Activated naive CD8-positive, alpha-beta T cell (primary cell): Measurements from ENCODE around the gene MYO6.

ENCODE experiments used
- H3K27ac Mint-ChIP-seq: one replicate; pipeline ENCODE4 v1.8.0; 2021; ENCODE audit warnings: mixed read lengths
- H3K27me3 Mint-ChIP-seq: one replicate; pipeline ENCODE4 v1.8.0; 2021; ENCODE audit warnings: mixed read lengths
- H3K36me3 Mint-ChIP-seq: one replicate; pipeline ENCODE4 v1.8.0; 2021; ENCODE audit warnings: mixed read lengths
- H3K4me1 Mint-ChIP-seq: one replicate; pipeline ENCODE4 v1.8.0; 2021; ENCODE audit warnings: low read depth, mixed read lengths
- H3K4me3 Mint-ChIP-seq: one replicate; pipeline ENCODE4 v1.8.0; 2021; ENCODE audit warnings: mild to moderate bottlenecking, mixed read lengths
- H3K9me3 Mint-ChIP-seq: one replicate; pipeline ENCODE4 v1.8.0; 2021; ENCODE audit warnings: low read depth, mixed read lengths

Gene MYO6

GRCh38 chr6:75830959-75831885, 82.2 kb downstream of the MYO6 start:
- Mint-ChIP-seq H3K4me1 (no peaks in the 10 kb centered on the region), H3K27me3 (peaks cover 2% of the 10 kb centered on the region), H3K27ac (no peak overlapping the region)

GRCh38 chr6:75834447-75834846, 85.4 kb downstream of the MYO6 start:
- no peak overlapping the region for H3K27ac Mint-ChIP-seq
- H3K27me3 Mint-ChIP-seq: no peaks in the 10 kb centered on the region
- no peak overlapping the region for H3K4me3 Mint-ChIP-seq
- no peaks in the 10 kb centered on the region for H3K9me3 Mint-ChIP-seq
- no peaks in the 10 kb centered on the region for H3K4me1 Mint-ChIP-seq
- no peaks in the 10 kb centered on the region for H3K36me3 Mint-ChIP-seq

More at GRCh38 chr6:75830959-75831885, 82.2 kb downstream of the MYO6 start:
- Mint-ChIP-seq H3K9me3 (no peaks in the 10 kb centered on the region), H3K4me3 (no peak overlapping the region), H3K36me3 (no peaks in the 10 kb centered on the region)

DNA sequence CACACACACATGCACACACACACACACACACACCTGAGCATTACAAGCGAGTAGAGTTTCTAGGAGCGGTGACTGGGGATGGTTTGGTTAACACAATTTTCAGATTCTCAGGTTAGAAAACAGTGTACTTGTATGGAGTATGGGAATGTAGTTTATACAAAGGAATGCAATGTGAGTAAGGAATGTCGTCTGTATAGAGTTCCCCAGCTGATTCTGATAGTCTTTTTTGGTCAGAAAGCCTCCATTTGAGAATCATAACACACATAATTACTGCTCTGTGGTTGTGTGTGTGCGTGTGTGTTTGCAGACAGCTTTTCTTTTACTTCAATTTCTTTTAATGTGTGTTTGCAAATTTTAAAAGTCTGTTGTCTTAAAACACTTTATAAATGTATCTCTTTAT, 93.2 kb downstream of the MYO6 start:
- Mint-ChIP-seq H3K36me3 (no peaks in the 10 kb centered on the region), H3K4me3 (no peak overlapping the region), H3K9me3 (no peaks in the 10 kb centered on the region), H3K4me1 (no peaks in the 10 kb centered on the region), H3K27ac (no peak overlapping the region), H3K27me3 (no peaks in the 10 kb centered on the region)

DNA sequence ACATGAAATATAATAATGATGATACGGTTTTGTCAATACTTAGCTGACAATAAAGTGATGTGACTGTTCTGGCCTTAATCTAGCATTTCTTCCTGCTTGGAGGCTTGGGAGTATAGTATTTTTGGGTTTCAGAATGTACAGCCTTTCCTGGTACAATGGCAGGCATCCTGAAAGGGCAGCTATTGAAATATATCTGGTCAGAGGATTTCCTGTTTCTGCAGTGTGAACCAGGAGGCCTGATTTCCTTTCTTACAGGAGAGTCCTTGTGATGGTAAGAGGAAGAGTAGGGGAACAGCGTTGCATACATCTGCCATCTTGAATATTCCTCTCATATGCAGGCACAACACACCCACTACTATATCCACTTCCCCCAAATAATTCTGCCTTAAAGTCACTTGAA, 93.7 kb downstream of the MYO6 start:
- H3K27me3 Mint-ChIP-seq: no peaks in the 10 kb centered on the region
- H3K36me3 Mint-ChIP-seq: no peaks in the 10 kb centered on the region
- H3K4me3 Mint-ChIP-seq: no peak overlapping the region
- H3K27ac Mint-ChIP-seq: no peak overlapping the region
- no peaks in the 10 kb centered on the region for H3K9me3 Mint-ChIP-seq
- no peaks in the 10 kb centered on the region for H3K4me1 Mint-ChIP-seq

DNA sequence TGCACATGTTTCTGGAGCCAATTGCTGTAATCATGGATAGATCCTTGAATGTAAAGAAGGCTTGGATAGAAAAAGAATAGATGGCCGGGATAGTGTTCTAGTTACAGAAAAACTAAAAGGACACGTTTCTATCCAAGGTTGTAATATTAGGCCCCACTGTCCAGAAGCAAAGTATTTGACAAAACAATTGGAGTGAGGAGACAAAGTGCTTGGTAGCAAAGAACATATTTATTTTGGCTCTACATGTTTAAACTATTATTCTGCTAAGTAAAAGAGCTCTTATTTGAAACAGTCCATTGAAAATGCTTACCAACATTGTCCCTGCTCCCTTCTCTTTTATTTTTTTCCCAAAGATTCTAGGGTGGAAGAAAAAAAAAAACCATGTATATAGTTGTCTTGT, 94.4 kb downstream of the MYO6 start:
- H3K27me3 Mint-ChIP-seq: peaks cover 2% of the 10 kb centered on the region
- no peak overlapping the region for H3K27ac Mint-ChIP-seq
- H3K9me3 Mint-ChIP-seq: no peaks in the 10 kb centered on the region
- no peaks in the 10 kb centered on the region for H3K4me1 Mint-ChIP-seq
- no peak overlapping the region for H3K4me3 Mint-ChIP-seq
- no peaks in the 10 kb centered on the region for H3K36me3 Mint-ChIP-seq

DNA sequence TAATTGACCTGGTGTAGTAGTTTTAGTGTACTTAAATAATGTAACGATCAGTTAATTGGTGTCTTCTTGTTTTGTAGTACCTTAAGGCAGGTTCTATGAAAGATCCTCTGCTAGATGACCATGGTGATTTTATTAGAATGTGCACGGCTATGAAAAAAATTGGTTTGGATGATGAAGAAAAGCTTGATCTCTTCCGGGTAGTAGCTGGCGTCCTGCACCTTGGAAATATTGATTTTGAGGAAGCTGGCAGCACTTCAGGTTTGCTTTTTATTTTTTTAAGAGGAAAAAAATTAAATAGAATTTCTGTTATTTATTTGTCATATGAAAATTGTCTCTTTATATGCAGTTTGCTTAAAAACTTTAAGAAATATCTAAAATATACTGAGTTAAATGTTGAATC, 99.2 kb downstream of the MYO6 start:
- Mint-ChIP-seq H3K9me3 (no peaks in the 10 kb centered on the region), H3K4me1 (no peaks in the 10 kb centered on the region), H3K27me3 (peaks cover 2% of the 10 kb centered on the region), H3K4me3 (no peak overlapping the region), H3K27ac (no peak overlapping the region), H3K36me3 (no peaks in the 10 kb centered on the region)

- Mint-ChIP-seq H3K27me3 (peaks cover 2% of the 10 kb centered on the region), H3K4me1 (no peaks in the 10 kb centered on the region), H3K4me3 (no peak overlapping the region), H3K36me3 (no peaks in the 10 kb centered on the region), H3K9me3 (no peaks in the 10 kb centered on the region), H3K27ac (no peak overlapping the region)
Observed at GRCh38 chr6:75849329-75850025, 100.4 kb downstream of the MYO6 start.

- Mint-ChIP-seq H3K27ac (no peak overlapping the region), H3K27me3 (peaks cover 2% of the 10 kb centered on the region), H3K4me3 (no peak overlapping the region), H3K4me1 (no peaks in the 10 kb centered on the region), H3K9me3 (no peaks in the 10 kb centered on the region), H3K36me3 (no peaks in the 10 kb centered on the region)
Observed at GRCh38 chr6:75850026-75850833, 101.2 kb downstream of the MYO6 start.

GRCh38 chr6:75852721-75853120, 103.7 kb downstream of the MYO6 start:
- no peak overlapping the region for H3K4me3 Mint-ChIP-seq
- no peak overlapping the region for H3K27ac Mint-ChIP-seq
- no peaks in the 10 kb centered on the region for H3K9me3 Mint-ChIP-seq
- H3K36me3 Mint-ChIP-seq: no peaks in the 10 kb centered on the region
- peaks cover 2% of the 10 kb centered on the region for H3K27me3 Mint-ChIP-seq
- H3K4me1 Mint-ChIP-seq: no peaks in the 10 kb centered on the region

GRCh38 chr6:75853806-75854205, 104.8 kb downstream of the MYO6 start:
- H3K9me3 Mint-ChIP-seq: no peaks in the 10 kb centered on the region
- no peaks in the 10 kb centered on the region for H3K36me3 Mint-ChIP-seq
- H3K4me1 Mint-ChIP-seq: no peaks in the 10 kb centered on the region
- no peak overlapping the region for H3K4me3 Mint-ChIP-seq
- no peak overlapping the region for H3K27ac Mint-ChIP-seq
- H3K27me3 Mint-ChIP-seq: no peaks in the 10 kb centered on the region

DNA sequence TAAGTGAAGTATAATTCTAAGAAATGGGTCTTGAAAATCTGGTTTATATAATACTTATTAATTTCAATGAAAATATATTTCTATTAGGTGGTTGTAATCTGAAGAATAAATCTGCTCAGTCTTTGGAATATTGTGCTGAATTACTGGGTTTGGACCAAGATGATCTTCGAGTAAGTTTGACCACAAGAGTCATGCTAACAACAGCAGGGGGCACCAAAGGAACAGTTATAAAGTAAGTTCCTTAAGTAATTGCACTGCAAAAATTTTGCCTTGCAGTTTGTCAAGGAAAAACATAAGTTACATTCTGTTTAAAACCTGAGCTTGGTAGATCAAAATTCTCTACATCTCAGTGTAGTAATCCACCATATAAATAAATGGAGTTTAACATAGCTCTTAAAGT, 106.0 kb downstream of the MYO6 start:
- Mint-ChIP-seq H3K4me3 (no peak overlapping the region), H3K36me3 (no peaks in the 10 kb centered on the region), H3K9me3 (no peaks in the 10 kb centered on the region), H3K4me1 (no peaks in the 10 kb centered on the region), H3K27ac (no peak overlapping the region), H3K27me3 (no peaks in the 10 kb centered on the region)

- Mint-ChIP-seq H3K27ac (no peak overlapping the region), H3K36me3 (no peaks in the 10 kb centered on the region), H3K4me1 (no peaks in the 10 kb centered on the region), H3K27me3 (no peaks in the 10 kb centered on the region), H3K9me3 (no peaks in the 10 kb centered on the region), H3K4me3 (no peak overlapping the region)
Observed at GRCh38 chr6:75856902-75857301, 107.9 kb downstream of the MYO6 start.

DNA sequence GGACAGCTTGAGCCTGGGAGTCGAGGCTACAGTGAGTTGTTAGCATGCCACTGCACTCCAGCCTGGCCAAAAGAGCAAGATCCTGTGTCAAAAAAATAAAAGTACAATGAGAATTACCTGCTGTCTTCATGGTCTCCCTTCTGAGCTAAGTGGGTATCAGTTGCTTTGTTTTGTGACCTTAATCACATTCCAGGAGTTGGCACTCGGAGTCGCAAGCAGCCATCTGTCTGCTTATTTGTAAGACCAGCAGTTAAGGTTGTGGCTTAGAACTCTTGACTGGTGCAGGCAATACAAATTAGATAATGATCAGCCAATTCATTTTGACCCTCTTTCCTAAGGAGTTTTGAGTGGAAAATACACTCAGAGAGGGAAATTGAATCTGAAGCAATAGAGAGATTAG, 114.0 kb downstream of the MYO6 start:
- no peak overlapping the region for H3K4me3 Mint-ChIP-seq
- H3K27ac Mint-ChIP-seq: no peak overlapping the region
- no peaks in the 10 kb centered on the region for H3K9me3 Mint-ChIP-seq
- H3K27me3 Mint-ChIP-seq: no peaks in the 10 kb centered on the region
- no peaks in the 10 kb centered on the region for H3K4me1 Mint-ChIP-seq
- no peaks in the 10 kb centered on the region for H3K36me3 Mint-ChIP-seq

DNA sequence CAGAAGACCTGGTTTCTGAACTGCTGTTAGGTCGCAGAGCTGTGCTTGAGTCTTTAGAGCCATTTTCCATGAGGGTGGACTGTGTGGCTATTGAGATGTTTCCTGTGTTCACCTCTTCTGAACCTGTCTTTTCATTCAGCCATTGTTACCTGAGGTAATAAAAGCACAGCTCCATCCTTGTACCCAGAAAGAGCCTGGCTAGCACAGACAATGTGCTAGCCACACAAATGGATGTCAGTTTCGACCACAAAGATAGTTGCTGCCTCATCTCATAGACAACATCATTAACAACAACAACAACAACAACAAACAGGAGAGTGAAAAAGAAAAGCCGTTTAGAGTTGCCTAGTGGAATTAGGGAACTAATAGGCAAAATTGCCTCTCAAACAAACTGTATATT, 114.7 kb downstream of the MYO6 start:
- Mint-ChIP-seq H3K27me3 (no peaks in the 10 kb centered on the region), H3K27ac (no peak overlapping the region), H3K4me3 (no peak overlapping the region), H3K36me3 (no peaks in the 10 kb centered on the region), H3K4me1 (no peaks in the 10 kb centered on the region), H3K9me3 (no peaks in the 10 kb centered on the region)

DNA sequence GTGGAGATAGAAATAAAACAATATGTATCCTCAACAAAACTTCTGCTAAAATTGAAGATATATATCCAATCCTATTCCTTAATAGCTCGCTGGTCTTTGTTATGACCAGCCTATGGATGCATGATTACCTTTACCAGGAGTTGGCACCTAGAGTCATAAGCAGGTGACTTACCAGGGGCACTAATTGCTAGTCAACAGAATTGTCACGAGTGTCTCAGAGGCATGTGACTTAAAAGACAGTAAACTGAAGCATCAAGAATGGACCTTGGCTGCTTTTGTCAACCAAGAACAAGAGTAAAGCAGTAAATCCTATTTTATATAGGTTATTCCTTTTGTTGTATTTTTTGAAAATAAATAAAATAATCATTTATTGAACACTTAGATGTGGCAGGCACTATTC, 115.4 kb downstream of the MYO6 start:
- Mint-ChIP-seq H3K4me1 (no peaks in the 10 kb centered on the region), H3K36me3 (no peaks in the 10 kb centered on the region)

More for the DNA sequence above, 115.4 kb downstream of the MYO6 start:
- Mint-ChIP-seq H3K9me3 (no peaks in the 10 kb centered on the region), H3K27me3 (no peaks in the 10 kb centered on the region), H3K27ac (no peak overlapping the region), H3K4me3 (no peak overlapping the region)
